Mesenchymal stem cell (in vitro differentiated cells and primary cell): ENCODE data around the gene TBCA.

Experiments
- DNase-seq: peaks from one replicate; pipeline ENCODE4 v3.0.0-alpha.2; 2013
- H2AFZ ChIP-seq: one replicate; pipeline ENCODE4 v1.6.1; 2013; ENCODE audit warnings: low read depth, mild to moderate bottlenecking, control low read depth, inconsistent platforms, low read length, moderate library complexity
- H2AK5ac ChIP-seq: 2 replicates; pipeline ENCODE4 v1.6.1; 2013; ENCODE audit warnings: low read length, moderate library complexity, mild to moderate bottlenecking, inconsistent platforms; ENCODE audit not compliant: severe bottlenecking
- H2BK120ac ChIP-seq: one replicate; pipeline ENCODE4 v1.6.1; 2013; ENCODE audit warnings: low read depth, mild to moderate bottlenecking, inconsistent platforms, low read length, moderate library complexity
- H2BK12ac ChIP-seq, 2 experiments: one replicate each; pipeline ENCODE4 v1.6.1; 2013; ENCODE audit warnings: inconsistent platforms in 2 of 2, low read length in 2 of 2, mild to moderate bottlenecking in 2 of 2, moderate library complexity in 2 of 2, control low read depth in 1 of 2
- H2BK15ac ChIP-seq: one replicate; pipeline ENCODE4 v1.6.1; 2013; ENCODE audit warnings: mild to moderate bottlenecking, low read depth, inconsistent platforms; ENCODE audit not compliant: poor library complexity, severe bottlenecking
- H2BK5ac ChIP-seq: 2 replicates; pipeline ENCODE4 v1.6.1; 2013; ENCODE audit warnings: low read depth, mild to moderate bottlenecking, low read length, control low read depth, inconsistent platforms; ENCODE audit not compliant: poor library complexity, severe bottlenecking
- H3K14ac ChIP-seq, 2 experiments: one replicate each; pipeline ENCODE4 v1.6.1; 2013; ENCODE audit warnings: inconsistent platforms in 2 of 2, low read length in 2 of 2, control low read depth in 1 of 2, mild to moderate bottlenecking in 1 of 2, moderate library complexity in 1 of 2
- H3K18ac ChIP-seq, 2 experiments: one replicate each; pipeline ENCODE4 v1.6.1; 2013; ENCODE audit warnings: inconsistent platforms in 2 of 2, low read length in 2 of 2, control low read depth in 1 of 2, low read depth in 1 of 2, mild to moderate bottlenecking in 1 of 2
- H3K23ac ChIP-seq, 2 experiments: one replicate each; pipeline ENCODE4 v1.6.1; 2013; ENCODE audit warnings: inconsistent platforms in 2 of 2, low read length in 2 of 2, mild to moderate bottlenecking in 2 of 2, moderate library complexity in 2 of 2, control low read depth in 1 of 2
- H3K27ac ChIP-seq: 2 replicates; pipeline ENCODE4 v1.5.1; 2013; ENCODE audit warnings: mild to moderate bottlenecking, moderate library complexity, low read length, control low read depth, inconsistent platforms; ENCODE audit not compliant: poor library complexity, severe bottlenecking
- H3K27me3 ChIP-seq, 2 experiments: 2 replicates each; pipeline versions ENCODE4 v1.6.1 to v1.7.0; 2013; ENCODE audit warnings: low read length in 2 of 2, mild to moderate bottlenecking in 2 of 2, moderate library complexity in 2 of 2, control low read depth in 1 of 2, inconsistent platforms in 1 of 2; ENCODE audit not compliant: control insufficient read depth in 1 of 2, insufficient read depth in 1 of 2
- H3K36me3 ChIP-seq, 2 experiments: 2 replicates each; pipeline versions ENCODE4 v1.6.1 to v1.7.0; 2013; ENCODE audit warnings: low read length in 2 of 2, control low read depth in 1 of 2, inconsistent platforms in 1 of 2, low read depth in 1 of 2, mild to moderate bottlenecking in 1 of 2; ENCODE audit not compliant: insufficient read depth in 2 of 2, control insufficient read depth in 1 of 2
- H3K4ac ChIP-seq, 2 experiments: one replicate each; pipeline ENCODE4 v1.6.1; 2013; ENCODE audit warnings: inconsistent platforms in 2 of 2, low read length in 2 of 2, mild to moderate bottlenecking in 2 of 2, moderate library complexity in 2 of 2, control low read depth in 1 of 2, low read depth in 1 of 2
- H3K4me1 ChIP-seq: 2 replicates; pipeline ENCODE4 v1.6.1; 2013; ENCODE audit warnings: low read depth, low read length, control low read depth; ENCODE audit not compliant: control insufficient read depth, insufficient read depth
- H3K4me2 ChIP-seq: 2 replicates; pipeline ENCODE4 v1.6.1; 2013; ENCODE audit warnings: low read length, mild to moderate bottlenecking, inconsistent platforms; ENCODE audit not compliant: poor library complexity, severe bottlenecking
- H3K4me3 ChIP-seq, 2 experiments: 2 replicates each; pipeline versions ENCODE4 v1.5.1 to v1.7.0; 2013; ENCODE audit warnings: low read length in 2 of 2, mild to moderate bottlenecking in 2 of 2, control low read depth in 1 of 2, low read depth in 1 of 2; ENCODE audit not compliant: insufficient read depth in 1 of 2
- H3K79me1 ChIP-seq: replicated peaks from 2 replicates; pipeline ENCODE4 v1.6.1; 2013; ENCODE audit warnings: mild to moderate bottlenecking, control low read depth, low read length, inconsistent platforms; ENCODE audit not compliant: poor library complexity, severe bottlenecking
- H3K9ac ChIP-seq: 2 replicates; pipeline ENCODE4 v1.7.0; 2013; ENCODE audit warnings: mild to moderate bottlenecking, low read length, moderate library complexity
- H3K9me3 ChIP-seq: 2 replicates; pipeline ENCODE4 v1.7.0; 2013; ENCODE audit warnings: mild to moderate bottlenecking, low read length; ENCODE audit not compliant: control insufficient read depth
- H4K8ac ChIP-seq: one replicate; pipeline ENCODE4 v1.6.1; 2013; ENCODE audit warnings: inconsistent platforms, mild to moderate bottlenecking, low read length, moderate library complexity
- H4K91ac ChIP-seq: one replicate; pipeline ENCODE4 v1.6.1; 2013; ENCODE audit warnings: mild to moderate bottlenecking, low read length, inconsistent platforms
- WGBS: methylation state at CpG from one replicate; pipeline ENCODE4 v1.1.7; 2013; ENCODE audit warnings: mixed read lengths; 5-methylcytosine and 5-hydroxymethylcytosine counted together

Gene TBCA

DNA sequence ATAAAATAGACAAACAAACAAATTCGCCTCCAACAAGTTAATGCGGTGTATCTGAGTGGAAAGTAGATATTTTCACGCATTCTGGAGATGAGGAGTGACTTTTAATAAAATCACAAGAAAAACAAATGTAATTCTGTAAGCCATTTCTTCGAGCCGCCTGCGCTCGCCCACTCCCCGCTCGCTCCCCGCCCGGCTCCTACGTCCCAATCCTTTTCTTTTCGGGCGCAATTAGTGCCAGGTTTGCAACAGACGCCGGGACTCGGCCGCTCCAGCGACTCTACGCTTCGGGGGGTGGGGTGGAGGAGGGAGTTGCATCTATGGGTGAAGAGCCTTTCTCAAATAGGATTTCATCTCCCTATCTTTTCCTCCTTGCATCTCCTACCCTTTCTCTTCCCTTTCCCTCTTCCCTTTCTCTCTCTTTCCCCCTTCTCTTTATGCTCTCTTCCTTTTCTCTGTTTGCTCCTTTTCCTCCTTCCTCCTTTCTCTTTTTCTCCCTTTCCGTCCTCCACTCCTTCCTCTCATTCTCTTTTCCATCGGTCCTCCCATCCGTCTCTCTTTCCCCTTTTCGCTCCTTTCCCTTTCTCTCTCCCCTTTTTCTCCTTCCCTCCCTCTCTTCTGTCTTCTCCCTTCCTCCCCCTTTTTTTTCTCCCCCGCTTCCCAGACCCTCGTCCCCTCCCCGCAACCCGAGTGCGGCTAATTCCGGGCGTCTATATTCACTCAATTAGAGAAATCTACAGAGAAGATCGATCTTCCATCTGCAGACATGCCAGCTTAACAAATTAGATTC lies 131.6 kb downstream of the TBCA start:
- H3K4ac ChIP-seq, result no peak overlapping the region
- H3K4me1 ChIP-seq, result peaks cover 15% of the 10 kb centered on the region
- H4K8ac ChIP-seq, result no peak overlapping the region
- no peak overlapping the region for H3K4me3 ChIP-seq
- no peak overlapping the region for H3K23ac ChIP-seq
- H3K14ac ChIP-seq, result no peak overlapping the region
- H3K79me1 ChIP-seq, result no peaks in the 10 kb centered on the region
- H2BK5ac ChIP-seq, result no peak overlapping the region
- WGBS, result 4% methylated on average over 22 of the region's 33 CpGs
- H2AFZ ChIP-seq, result no peak overlapping the region
- H3K9me3 ChIP-seq, result peaks cover 3% of the 10 kb centered on the region
- no peak overlapping the region for H3K18ac ChIP-seq
- H2AK5ac ChIP-seq, result no peak overlapping the region
- no peak overlapping the region for H3K27ac ChIP-seq
- peak overlapping the region; percentile 31 for H3K4me2 ChIP-seq
- no peak overlapping the region for H2BK12ac ChIP-seq
- H3K36me3 ChIP-seq, result no peaks in the 10 kb centered on the region
- H2BK120ac ChIP-seq, result no peak overlapping the region
- no peak overlapping the region for H2BK15ac ChIP-seq
- H3K9ac ChIP-seq, result no peak overlapping the region
- peaks cover 91 to 97% of the 10 kb centered on the region in 2 experiments for H3K27me3 ChIP-seq
- peak; percentile 9 for DNase-seq
- no peak overlapping the region for H4K91ac ChIP-seq

DNA sequence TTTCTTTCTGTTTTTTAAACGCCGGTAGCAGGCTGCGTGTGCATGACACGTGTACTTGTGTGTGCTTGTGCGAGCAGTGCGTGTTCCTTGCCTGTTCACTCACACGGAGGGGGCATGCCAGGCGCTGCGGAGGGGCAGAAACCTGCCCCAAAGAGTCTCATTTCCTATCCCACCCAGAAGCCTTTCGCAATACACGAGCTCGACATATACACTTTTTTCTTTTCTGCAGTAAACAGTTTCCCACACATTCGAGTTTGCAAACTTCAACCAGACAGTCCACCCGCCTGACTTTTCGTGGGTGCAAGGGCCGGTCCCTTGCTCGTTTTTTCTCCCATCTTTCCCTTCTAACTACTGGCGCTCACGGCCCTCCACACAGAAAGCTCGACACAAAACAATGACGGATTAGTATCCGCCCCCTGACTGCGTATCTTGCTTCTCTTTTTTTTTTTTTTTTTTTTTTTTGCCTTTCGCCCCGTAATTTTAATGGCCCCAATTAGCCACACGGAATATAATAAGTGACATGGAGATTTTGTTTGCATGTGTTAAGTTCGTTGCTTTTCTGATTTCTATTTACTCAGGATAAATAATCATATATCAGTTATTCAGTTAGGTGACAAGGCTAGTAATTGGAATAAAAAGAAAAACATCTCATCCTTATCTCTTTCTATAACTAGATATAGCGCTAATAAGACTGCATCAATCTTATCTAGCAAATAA lies 132.3 kb downstream of the TBCA start:
- Histone ChIP-seq H3K27ac (no peak overlapping the region), H3K18ac (no peak overlapping the region), H3K27me3 (peaks cover 91 to 97% of the 10 kb centered on the region in 2 experiments), H3K23ac (no peak overlapping the region), H4K8ac (no peak overlapping the region), H2BK5ac (no peak overlapping the region), H4K91ac (no peak overlapping the region), H2BK15ac (no peak overlapping the region), H3K4me3 (no peak overlapping the region), H2BK12ac (no peak overlapping the region), H3K4me1 (peaks cover 20% of the 10 kb centered on the region), H2AK5ac (no peak overlapping the region), H2BK120ac (no peak overlapping the region), H3K36me3 (no peaks in the 10 kb centered on the region), H3K4ac (no peak overlapping the region), H3K4me2 (no peak overlapping the region), H2AFZ (no peak overlapping the region), H3K9me3 (peaks cover 3% of the 10 kb centered on the region), H3K9ac (no peak overlapping the region), H3K79me1 (no peaks in the 10 kb centered on the region), H3K14ac (no peak overlapping the region)
- DNase-seq, result peak; percentile 8
- WGBS, result 1% methylated on average over 23 of the region's 28 CpGs

DNA sequence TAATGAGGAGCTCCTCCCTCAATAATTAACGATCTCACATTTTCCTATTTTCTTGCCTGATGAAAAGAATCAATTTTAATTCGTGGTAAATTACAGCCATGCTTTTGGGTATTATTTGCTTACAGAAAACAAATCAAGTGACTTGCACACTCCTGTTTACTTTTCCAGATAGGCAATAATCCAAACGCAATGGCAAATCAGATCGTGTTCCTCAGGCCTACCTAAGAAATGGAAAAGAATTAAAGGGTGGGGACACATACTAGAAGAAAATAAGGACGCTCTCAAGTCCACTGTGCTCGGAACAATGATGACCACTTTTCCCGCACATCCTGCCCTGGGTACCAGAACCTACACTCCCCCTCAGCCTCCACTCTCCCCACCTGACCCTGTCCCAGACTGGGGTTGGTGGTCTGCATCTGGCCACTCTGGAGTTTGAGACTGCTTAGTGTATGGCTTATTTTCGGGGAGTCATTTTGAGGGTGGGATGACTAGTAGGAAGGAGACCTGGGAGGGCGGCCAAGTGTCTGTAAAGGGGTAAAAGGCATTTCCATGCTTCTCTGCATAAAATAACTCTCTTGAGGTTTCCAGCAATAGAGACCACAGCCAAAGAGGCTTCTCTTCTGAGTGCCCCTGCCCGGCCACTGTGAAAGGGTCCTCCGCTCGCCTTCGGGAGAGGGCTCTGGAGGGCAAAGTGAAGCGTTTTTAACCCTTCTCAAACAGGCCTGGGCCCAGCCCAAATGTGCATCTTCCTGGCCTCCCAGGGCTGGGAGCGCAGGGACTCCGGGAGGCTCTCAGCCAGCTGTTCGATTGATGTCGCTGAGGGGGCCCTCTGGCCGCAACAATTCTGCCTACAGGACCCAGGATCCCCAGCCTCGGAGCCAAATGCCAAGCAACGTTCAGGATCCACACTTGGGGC lies 133.1 kb downstream of the TBCA start:
- Histone ChIP-seq H3K4me2 (no peak overlapping the region), H3K23ac (no peak overlapping the region), H4K91ac (no peak overlapping the region), H4K8ac (no peak overlapping the region), H3K4me1 (peaks cover 22% of the 10 kb centered on the region), H3K79me1 (no peaks in the 10 kb centered on the region), H2AK5ac (no peak overlapping the region), H3K4ac (no peak overlapping the region), H2BK15ac (no peak overlapping the region), H3K27ac (no peak overlapping the region), H3K9me3 (no peaks in the 10 kb centered on the region), H3K9ac (no peak overlapping the region), H3K4me3 (no peak overlapping the region), H3K18ac (no peak overlapping the region), H2BK5ac (no peak overlapping the region), H3K36me3 (no peaks in the 10 kb centered on the region), H2BK12ac (no peak overlapping the region), H3K27me3 (peaks cover 91 to 97% of the 10 kb centered on the region in 2 experiments), H3K14ac (no peak overlapping the region), H2BK120ac (no peak overlapping the region), H2AFZ (no peak overlapping the region)
- 4% methylated on average over 20 of the region's 21 CpGs for WGBS
- DNase-seq, result peak; percentile 2
